ENCODE data around the gene CYP39A1.
A peak's percentile ranks its signal among the peaks of the same experiment; 100 is the strongest.
"Not testable (repeated sequence)": the region's sequence is repeated elsewhere in the genome, so short reads cannot be mapped to it uniquely, and the experiment has no call there.

CYP39A1 gene

DNA sequence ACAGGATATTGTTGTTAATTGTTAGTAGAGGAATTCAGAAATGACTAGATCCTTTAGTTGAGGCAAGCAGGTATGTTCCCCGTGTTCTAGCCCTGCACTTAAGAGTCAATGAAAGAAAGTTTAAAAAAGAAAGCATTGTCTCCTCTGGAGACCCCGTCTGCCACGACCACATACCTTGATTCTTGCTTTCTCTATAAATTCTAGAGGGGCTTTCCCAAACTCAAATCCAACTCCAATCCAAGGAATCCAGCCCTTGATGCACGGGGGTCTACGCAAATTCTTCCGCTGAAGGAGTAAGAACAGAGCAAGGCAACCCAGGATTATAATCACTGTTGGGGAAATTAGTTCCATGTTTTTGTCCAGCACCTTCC lies 401 bp downstream of the CYP39A1 start:
- peak overlapping the region; percentile 65 for H3K4me3 ChIP-seq (ENCODE audit: low read length)
- DNase-seq (ENCODE audit: low read depth, low spot score), result no peak

DNA sequence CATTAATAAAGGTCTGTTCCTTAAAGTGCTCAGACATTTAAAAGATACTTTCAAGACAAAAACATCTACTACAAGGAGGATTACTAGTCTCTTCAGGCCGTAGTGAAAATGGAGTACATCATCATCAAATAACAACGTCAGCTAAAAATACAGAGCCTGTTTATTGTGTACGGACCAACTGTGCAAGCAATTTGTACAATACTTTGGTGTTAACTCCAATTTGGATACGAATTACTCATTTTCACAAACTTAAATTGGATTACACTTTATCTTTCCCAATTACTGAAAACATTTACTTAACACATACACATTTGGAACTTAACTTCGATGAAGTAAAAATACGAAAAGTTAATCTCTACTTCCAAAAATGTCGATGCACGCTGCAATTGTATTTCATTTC lies 802 bp downstream of the CYP39A1 start:
- DNase-seq (ENCODE audit: low read depth, low spot score), result no peak
- H3K4me3 ChIP-seq (ENCODE audit: low read length), result no peak overlapping the region

DNA sequence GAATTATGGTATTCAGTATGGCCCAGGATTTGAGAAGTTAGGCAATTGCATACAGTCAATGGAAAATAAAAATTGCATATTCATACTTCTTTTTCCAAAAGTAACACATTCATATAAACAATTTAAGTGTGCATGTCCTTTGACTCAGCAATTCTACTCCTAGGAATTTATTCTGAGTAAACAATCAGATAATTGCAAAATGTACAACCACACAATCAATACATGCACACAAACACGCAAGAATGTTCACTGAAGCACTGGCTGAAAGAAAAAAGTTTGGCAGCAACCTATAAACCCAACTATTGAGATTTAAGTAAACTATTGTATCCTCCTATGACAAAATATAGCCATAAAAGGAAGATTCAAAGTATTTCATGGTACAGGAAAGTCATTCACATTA lies 1.6 kb downstream of the CYP39A1 start:
- DNase-seq (ENCODE audit: low read depth, low spot score), result no peak
- no peak overlapping the region for H3K4me3 ChIP-seq (ENCODE audit: low read length)

DNA sequence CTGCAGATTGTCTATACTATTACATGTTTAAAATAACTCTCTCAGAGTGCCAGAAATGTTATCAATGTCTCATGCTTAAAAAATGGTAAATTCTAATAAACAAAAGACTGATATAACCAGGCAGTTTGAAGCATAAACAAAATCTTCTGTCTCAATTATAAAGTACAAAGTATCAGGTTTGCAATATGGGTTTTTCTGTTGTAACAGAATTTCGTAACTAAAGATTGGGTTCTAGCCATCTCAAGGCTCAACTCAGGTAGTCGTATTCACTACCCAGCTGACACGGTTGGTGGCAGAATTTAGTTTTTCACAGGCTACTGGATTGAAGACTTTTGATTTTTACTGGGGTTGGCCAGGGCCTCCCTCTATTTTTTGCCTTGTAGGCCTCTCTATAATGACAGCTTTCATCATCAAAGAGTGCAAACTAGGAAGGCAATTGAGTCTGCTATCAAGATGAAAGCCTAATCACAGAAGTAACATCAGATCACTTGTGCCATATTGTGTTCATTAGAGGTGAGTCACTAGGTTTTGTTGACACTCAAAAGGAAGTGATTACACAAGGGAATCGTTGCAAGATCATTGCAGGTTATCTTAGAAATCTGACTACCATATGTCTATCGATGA lies 3.6 kb downstream of the CYP39A1 start:
- no peak overlapping the region for H3K4me3 ChIP-seq (ENCODE audit: low read length)
- no peak for DNase-seq (ENCODE audit: low read depth, low spot score)

DNA sequence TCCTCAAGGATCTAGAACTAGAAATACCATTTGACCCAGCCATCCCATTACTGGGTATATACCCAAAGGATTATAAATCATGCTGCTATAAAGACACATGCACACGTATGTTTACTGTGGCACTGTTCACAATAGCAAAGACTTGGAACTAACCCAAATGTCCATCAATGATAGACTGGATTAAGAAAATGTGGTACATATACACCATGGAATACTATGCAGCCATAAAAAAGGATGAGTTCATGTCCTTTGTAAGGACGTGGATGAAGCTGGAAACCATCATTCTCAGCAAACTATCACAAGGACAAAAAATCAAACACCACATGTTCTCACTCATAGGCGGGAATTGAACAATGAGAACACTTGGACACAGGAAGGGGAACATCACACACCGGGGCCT lies 4.5 kb downstream of the CYP39A1 start:
- DNase-seq (ENCODE audit: low read depth, low spot score); H3K4me3 ChIP-seq (ENCODE audit: low read length): not testable (repeated sequence)

DNA sequence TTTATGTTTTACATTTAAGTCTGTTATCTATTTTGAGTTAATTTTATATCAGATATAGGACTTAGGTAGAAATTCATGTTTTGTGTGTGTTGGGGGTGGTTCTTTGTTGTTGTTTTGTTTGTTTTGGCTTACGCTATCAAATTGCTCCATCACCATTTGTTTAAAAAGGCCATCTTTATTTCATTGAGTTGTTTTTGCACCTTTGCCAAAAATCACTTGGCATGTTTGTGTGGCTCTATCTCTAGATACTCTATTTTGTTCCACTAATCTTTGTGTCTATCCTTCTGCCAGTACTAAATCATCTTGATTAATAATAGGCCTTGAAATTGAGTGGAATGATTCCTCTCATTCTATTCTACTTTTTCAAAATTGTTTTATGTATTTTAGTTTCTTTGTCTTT lies 7.4 kb downstream of the CYP39A1 start:
- no peak overlapping the region for H3K4me3 ChIP-seq (ENCODE audit: low read length)
- no peak for DNase-seq (ENCODE audit: low read depth, low spot score)

DNA sequence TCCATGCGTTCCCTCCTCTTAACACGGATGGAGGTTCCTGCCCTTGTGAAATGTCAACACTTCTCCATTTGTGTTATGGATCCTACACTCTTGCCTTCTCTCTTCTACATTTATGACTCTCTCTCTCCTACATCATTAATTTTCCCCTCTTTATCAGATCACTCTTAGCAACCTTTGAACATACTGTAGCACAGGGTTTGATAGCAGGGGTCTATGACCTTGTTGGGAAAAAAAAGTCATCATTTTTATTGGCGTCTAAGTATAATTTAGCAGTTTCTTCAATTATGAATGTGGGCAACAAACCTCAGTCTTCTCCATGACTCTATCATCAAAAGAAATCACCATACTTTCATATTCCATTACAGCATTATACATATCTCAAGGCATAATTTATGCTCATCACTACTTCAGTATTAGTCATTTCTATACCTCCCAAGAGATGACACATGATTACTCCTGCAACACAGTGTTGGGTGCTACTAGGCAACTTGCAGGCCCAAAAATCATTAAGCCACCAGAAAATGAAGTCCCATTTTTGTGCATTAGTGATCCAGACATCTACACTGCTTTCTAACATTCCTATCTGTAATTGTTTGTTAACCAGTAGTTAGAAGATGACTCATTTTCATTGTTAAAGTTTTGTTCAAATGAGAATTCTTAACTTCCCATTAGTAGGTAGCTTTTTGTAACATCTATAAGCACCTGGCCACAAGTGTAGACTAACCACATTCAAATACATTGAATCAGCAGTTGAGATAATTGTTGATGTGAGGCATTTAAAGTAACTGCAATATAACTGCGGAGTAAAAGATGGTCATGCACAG lies 9.5 kb downstream of the CYP39A1 start:
- H3K4me3 ChIP-seq (ENCODE audit: low read length), result no peak overlapping the region
- no peak for DNase-seq (ENCODE audit: low read depth, low spot score)

DNA sequence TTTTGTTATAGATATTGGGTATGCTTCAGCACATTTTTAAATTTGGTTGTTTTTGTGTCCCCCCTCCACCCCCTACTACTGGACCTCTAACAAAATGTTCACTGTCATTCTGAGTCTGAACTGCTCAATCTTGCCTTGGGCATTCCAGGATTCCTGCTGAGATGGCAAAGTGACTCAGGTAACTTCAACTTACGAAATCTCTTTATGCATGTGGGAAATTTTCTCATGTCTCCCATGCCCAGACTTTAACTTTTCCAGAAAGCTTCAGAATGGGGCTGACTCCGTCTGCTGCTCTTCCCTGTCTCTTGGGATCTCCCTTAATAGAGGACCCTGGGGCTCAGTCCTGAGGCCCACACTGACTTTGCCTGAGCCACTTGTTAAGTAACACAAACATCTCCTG lies 14.0 kb downstream of the CYP39A1 start:
- DNase-seq (ENCODE audit: low read depth, low spot score), result no peak
- H3K4me3 ChIP-seq (ENCODE audit: low read length), result no peak overlapping the region

DNA sequence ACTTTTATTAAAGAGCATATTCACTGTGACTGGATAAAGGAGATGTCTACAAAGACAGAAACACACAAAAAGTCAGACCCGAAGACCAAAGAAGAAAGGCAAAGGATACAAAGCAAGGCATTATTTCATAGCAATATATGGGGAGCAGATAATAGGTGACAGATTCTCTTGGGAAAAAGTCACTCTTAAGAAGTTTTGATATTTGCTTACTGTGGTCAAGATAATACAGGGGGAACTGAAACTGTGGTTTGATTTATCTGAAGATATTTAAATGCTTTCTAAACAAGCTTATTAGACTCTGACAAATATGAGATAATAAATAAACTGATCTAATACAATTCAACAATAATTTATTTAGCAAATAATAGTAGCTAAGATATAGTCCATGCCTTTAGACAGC lies 14.7 kb downstream of the CYP39A1 start:
- no peak overlapping the region for H3K4me3 ChIP-seq (ENCODE audit: low read length)
- no peak for DNase-seq (ENCODE audit: low read depth, low spot score)

DNA sequence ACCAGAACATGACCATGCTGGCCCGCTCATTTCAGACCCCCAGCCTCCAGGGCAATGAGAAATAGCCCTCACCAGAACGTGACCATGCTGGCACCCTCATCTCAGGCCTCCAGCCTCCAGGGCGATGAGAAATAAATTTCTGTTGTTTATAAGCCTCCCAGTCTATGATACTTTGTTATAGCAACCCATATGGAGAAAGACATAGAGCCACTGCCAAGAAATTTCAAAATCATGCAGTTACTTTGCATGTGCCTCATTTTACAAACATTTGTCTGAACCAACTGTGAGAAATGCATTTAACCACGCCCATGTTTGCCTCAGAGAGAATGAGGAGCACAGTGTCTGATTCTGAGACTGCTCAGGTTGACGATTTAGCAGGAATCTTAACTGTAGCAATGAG lies 15.5 kb downstream of the CYP39A1 start:
- no peak overlapping the region for H3K4me3 ChIP-seq (ENCODE audit: low read length)
- DNase-seq (ENCODE audit: low read depth, low spot score), result no peak

DNA sequence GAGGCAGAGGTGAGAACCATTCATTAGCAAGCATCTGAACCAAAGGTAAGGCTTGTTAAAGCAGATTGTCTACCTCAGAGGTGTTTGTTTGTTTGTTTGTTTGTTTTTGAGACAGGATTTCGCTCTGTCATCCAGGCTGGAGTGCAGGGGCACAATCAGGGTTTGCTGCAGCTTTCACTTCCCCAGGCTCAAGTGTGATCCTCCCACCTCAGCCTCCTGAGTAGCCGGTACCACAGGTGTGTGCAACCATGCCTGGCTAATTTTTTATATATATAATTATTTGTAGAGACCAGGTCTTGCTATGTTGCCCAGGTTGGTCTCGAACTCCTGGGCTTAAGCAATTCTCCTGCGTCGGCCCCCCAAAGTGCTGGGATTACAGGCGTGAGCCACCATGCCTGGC lies 17.2 kb downstream of the CYP39A1 start:
- H3K4me3 ChIP-seq (ENCODE audit: low read length), result no peak overlapping the region
- no peak for DNase-seq (ENCODE audit: low read depth, low spot score)

DNA sequence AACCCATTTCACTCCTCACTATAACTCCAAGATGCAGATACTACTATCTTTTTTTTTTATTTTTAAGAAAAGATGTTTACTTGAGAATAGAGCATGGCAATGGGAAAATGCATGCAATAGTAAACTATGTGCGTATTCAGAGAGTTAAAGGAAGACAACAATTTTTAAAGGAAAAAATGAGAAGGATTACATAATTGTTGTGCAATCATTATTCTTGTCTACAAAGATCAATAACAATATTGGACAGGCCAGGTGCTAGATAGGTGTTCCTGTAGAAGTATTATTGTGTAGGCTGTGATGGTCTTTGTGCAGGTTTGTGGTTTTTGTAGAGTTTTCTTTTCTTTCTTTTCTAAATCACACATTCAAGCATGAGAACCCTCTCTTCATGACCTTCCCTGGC lies 20.6 kb downstream of the CYP39A1 start:
- no peak for DNase-seq (ENCODE audit: low read depth, low spot score)

DNA sequence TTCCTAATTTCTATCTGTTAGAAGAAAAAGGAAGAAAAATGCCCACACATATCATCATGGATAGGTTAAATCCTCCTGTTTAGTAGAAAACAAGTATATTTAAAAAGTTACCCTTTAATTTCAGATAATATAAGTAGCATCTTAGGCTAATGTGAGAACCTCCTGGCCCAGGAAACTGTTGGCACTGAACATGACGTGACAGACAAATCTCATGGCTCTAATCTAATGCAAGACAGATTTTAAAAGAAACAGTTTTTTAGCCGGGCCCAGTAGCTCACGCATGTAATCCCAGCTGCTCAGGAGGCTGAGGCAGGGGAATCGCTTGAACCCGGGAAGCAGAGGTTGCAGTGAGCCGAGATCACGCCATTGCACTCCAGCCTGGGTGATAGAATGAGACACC lies 22.9 kb downstream of the CYP39A1 start:
- H3K4me3 ChIP-seq (ENCODE audit: low read length), result no peak overlapping the region
- no peak for DNase-seq (ENCODE audit: low read depth, low spot score)

More for the DNA sequence above, 20.6 kb downstream of the CYP39A1 start:
- no peak overlapping the region for H3K4me3 ChIP-seq (ENCODE audit: low read length)

DNA sequence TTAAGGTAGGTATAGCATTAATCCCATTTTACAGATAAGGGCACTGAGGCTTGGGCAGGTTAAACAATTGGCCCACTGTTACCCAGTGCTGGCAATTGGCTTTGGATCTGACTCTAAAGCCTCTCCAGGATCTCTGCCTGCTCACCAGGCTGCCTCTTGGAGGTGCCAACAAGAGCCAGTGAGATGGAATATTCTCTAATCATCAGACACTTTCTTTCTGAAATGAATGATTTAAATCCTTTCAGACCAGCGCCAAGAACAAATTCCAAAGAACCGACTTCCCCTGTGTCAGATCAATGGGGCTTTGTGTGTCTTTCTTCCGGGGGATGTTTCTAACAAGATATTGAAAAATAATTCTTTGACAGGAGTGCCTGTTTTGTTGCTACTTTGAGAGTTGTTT lies 23.6 kb downstream of the CYP39A1 start:
- DNase-seq (ENCODE audit: low read depth, low spot score), result no peak

DNA sequence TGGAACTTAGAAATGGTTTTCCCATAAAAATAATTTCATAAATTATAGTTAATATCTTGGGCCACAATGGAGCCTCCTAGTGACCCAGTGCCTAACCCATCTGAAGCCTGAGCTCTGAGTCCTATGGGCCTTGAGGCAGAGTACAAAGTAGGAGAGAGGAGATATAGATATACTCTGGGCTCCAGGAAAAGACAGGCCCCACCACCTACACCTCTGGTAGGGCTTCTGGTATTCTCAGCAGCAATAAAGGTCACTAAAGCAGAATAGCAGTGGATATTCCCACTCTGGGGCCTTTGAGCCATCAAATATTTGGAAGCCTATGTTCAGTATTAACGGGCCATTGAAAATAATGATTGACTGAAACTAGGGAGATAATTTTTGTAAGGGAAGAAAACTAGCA lies 24.1 kb downstream of the CYP39A1 start:
- no peak overlapping the region for H3K4me3 ChIP-seq (ENCODE audit: low read length)
- no peak for DNase-seq (ENCODE audit: low read depth, low spot score)

More for the DNA sequence above, 23.6 kb downstream of the CYP39A1 start:
- H3K4me3 ChIP-seq (ENCODE audit: low read length), result no peak overlapping the region

DNA sequence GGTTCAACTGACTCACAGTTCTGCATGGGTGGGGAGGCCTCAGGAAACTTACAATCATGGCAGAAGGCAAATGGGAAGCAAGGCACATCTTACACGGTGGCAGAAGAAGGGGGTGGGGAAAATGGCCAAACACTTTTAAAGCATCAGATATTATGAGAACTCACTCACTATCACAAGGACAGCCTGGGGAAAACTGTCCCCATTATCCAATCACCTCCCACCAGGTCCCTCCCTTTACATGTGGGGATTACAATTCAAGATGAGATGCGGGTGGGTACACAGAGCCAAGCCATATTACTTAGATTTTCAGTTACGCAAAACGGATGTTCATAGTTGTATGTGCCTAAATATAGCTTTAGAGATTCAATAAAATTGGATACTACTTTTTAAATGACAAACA lies 25.6 kb downstream of the CYP39A1 start:
- H3K4me3 ChIP-seq (ENCODE audit: low read length), result no peak overlapping the region
- no peak for DNase-seq (ENCODE audit: low read depth, low spot score)

DNA sequence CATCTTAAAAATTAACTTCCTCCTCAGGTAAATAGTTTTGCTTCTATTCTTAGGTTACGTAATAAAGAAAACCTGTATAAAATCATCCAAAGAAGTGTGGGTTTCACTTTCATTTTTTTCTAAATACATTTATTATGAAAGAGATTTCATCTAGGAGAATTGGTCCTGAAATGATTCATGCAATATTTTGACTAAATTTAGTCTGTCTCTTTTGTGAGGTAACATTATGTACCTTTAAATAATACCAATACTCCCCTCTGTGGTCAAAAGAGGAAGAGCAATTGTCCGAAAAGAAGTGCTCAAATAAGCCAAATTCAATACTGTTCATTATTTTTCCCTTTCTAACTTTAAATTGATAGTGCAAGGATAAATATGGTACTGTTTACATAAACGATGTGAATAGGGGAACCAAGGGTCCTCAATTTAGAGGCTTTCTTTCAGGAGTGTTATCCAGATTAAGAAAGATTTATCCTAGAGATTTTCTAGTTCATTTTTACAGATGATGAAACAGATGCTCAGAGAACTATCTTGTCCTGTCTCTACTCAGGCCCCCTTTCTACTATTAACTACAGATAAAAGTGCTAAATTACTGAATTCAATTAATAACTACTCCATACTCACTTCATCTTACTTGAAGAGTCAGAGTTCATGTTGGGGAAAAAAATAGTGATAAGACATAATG lies 26.2 kb downstream of the CYP39A1 start:
- no peak overlapping the region for H3K4me3 ChIP-seq (ENCODE audit: low read length)
- DNase-seq (ENCODE audit: low read depth, low spot score), result peak; percentile 3

DNA sequence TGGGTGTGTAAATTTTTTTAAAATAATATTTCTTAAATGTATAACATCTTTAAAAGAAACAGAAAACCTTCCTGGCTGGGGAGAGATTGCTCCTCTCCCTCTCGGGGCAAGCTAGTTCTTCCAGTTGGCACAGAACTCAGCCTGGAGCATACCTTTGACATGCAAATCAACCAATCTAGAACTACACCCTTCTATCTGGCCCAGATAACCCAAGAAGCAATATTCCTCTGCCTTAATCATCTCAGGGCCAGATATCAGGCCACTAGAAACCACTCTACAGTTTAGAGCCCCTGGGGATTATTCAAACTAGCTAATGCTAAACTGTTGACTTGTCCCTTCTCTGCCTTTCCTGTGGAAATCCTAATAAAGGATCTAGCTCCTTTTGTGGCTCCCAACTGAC lies 33.9 kb downstream of the CYP39A1 start:
- no peak for DNase-seq (ENCODE audit: low read depth, low spot score)
- no peak overlapping the region for H3K4me3 ChIP-seq (ENCODE audit: low read length)

DNA sequence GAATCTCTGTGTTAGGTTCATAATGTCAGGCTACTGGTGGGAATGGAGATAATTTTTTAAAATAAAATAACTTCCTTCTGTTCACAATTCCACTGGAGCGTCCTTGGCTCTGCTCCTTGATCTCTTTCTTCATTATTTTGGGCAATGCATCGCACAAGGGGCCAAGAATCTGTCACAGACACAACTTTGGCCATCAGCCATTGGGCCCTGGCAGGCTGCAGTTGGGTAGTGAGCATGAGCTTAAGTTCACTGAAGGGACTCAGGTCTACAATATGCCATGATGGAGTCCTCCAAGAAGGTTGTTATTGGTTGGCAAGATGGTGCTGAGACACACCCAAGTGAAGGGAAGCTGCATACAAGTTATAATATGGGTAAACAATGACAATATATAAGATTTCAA lies 40.0 kb downstream of the CYP39A1 start:
- no peak overlapping the region for H3K4me3 ChIP-seq (ENCODE audit: low read length)
- no peak for DNase-seq (ENCODE audit: low read depth, low spot score)

DNA sequence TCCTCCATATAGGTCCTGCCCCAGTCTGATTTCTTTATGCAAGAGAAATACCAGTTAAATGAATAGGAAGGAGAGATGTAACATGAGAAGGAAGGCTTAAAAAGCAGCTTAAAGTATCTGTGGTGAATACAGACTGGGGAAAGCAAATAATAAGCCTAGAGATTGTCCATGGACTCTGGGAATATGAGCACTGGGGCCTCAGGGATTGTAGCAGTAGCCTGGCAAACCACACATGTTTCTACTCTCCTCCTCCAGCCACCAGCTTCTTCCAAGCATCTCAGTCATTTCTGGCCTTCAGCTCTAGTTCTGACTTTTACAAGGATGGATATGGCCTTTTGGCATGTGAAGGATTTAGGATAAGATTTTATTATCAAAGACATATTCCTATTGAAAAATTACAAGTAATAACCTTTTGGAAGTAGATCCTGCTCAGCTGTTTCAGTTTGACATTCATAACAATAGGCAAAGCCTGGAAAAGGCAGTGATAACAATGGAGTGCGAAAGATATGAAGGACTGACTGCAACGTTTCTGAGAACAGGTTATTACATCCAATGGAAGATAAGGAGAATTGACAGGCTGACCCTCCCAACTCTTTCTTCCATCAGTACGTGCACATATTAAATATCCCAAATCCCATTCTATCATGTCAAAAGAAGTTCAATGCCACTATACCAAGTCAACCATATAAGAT lies 41.6 kb downstream of the CYP39A1 start:
- H3K4me3 ChIP-seq (ENCODE audit: low read length), result no peak overlapping the region
- DNase-seq (ENCODE audit: low read depth, low spot score), result no peak
